DND-41 (cell line): ENCODE results near the gene ART3.

Source experiments
- EZH2 ChIP-seq: IDR thresholded peaks from 3 replicates; pipeline ENCODE4 v1.6.1; 2012; ENCODE audit warnings: borderline replicate concordance, low read depth, mild to moderate bottlenecking, moderate library complexity, low read length, inconsistent platforms; ENCODE audit not compliant: severe bottlenecking
- TF ChIP-seq, protein P1 (sequence below): IDR thresholded peaks from 2 replicates; pipeline ENCODE4 v1.5.1; 2012; ENCODE audit warnings: borderline replicate concordance, low read length, moderate library complexity, mild to moderate bottlenecking; ENCODE audit not compliant: poor library complexity, severe bottlenecking; ENCODE audit errors: extremely low read depth

DNA sequence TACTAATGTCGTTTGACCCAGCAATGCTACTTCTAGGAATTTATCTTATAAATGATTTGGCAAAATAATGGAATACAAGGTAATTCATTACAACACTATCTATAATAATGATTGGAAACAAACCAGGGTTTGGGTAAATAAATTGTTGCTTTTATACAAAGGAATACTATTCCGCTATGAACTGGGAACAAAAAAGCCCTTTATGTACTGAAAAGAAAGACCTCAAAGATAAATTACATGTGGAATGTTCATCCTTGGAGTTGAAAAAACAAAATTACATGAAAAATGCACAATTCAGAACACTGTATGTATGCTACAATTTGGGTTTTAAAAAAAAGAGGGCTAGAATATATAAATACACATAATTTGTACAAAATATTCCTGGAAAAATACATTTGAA, 78.8 kb downstream of the ART3 start:
- TF ChIP-seq, protein P1, sequence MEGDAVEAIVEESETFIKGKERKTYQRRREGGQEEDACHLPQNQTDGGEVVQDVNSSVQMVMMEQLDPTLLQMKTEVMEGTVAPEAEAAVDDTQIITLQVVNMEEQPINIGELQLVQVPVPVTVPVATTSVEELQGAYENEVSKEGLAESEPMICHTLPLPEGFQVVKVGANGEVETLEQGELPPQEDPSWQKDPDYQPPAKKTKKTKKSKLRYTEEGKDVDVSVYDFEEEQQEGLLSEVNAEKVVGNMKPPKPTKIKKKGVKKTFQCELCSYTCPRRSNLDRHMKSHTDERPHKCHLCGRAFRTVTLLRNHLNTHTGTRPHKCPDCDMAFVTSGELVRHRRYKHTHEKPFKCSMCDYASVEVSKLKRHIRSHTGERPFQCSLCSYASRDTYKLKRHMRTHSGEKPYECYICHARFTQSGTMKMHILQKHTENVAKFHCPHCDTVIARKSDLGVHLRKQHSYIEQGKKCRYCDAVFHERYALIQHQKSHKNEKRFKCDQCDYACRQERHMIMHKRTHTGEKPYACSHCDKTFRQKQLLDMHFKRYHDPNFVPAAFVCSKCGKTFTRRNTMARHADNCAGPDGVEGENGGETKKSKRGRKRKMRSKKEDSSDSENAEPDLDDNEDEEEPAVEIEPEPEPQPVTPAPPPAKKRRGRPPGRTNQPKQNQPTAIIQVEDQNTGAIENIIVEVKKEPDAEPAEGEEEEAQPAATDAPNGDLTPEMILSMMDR: no peak
- TF ChIP-seq EZH2: no peak
